ENCODE data around the gene SLC7A8. TPM values are rescaled to one million over a fixed set of nuclear protein-coding genes. Genes with fewer than 3 reads are reported as not detected.

Gene SLC7A8
- total RNA-seq, 1 experiment from 2014 or later, result not detected

DNA sequence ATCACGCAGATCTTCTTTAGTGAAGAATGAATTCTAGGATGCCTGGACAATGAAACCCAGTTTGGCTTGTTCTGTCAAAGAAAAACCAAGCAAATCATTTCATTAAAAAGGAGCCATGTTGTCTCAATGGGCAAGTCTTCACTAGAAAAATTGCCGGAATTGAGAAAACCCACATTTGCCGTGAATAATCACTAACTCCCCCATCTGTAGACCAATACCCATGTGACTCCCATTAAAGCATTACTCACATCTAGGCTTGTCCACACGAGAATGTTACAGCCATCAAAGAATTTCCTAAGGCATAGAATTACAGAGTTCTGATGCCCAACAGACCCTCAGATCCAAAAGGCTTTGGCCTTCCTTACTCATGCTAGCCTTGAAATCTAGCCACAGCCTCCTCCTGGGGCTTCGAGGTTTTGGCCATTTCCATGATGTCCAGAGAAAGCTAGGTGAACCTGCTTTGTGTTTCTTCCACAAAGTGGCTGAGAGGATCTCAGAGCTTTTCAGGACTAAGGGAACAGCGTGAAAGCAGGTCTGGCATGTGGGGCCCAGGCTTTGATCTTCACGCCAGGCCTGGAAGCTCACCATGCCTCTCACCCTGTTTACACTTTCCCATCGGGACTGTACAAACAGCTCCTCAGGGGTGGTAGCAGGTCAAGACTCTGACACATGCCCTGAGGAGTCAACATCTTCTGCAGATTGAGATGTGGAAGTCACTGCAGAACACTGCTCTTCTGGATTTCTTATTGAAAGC, 12.1 kb downstream of the SLC7A8 start:
- CTCF ChIA-PET, result interaction anchor here (1.4 kb wide), 1 partner anchor 51 kb away, joined by 3 read pairs; no protein-coding TSS in a partner anchor
- no peak overlapping the region for H3K27ac Mint-ChIP-seq (ENCODE audit: unreplicated experiment)
- intact Hi-C loops (cut with micrococcal nuclease; ENCODE audit: unreplicated experiment), result no loop called here

DNA sequence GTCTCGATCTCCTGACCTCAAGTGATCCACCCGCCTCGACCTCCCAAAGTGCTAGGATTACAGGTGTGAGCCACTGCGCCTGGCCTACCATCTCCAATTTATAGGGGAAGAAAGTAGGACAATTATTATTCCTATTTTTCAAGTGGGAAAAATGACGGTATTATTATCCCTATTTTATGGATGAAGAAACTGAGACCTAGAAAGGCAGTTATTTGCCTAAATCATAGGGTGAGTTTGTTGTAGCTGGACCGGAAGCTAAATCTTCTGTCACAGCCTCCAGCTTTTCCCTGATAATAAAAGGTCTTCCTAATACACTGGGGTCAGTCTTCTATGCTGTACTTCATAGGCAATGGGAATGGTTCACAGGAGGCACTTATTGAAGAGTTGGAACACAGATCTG, 13.8 kb downstream of the SLC7A8 start:
- intact Hi-C loops (cut with micrococcal nuclease; ENCODE audit: unreplicated experiment), result no loop called here
- Mint-ChIP-seq H3K4me1 (ENCODE audit: low read depth, unreplicated experiment) (no peaks in the 10 kb centered on the region), H3K9me3 (ENCODE audit: low read depth, unreplicated experiment) (no peaks in the 10 kb centered on the region), H3K27me3 (ENCODE audit: unreplicated experiment) (peaks cover 83% of the 10 kb centered on the region), H3K4me3 (ENCODE audit: low read depth, unreplicated experiment) (no peak overlapping the region), H3K36me3 (ENCODE audit: insufficient read depth, unreplicated experiment) (no peaks in the 10 kb centered on the region), H3K27ac (ENCODE audit: unreplicated experiment) (no peak overlapping the region)
- no TSS peak for BruUV-seq (replicated peaks)
- TF ChIP-seq, protein P1, sequence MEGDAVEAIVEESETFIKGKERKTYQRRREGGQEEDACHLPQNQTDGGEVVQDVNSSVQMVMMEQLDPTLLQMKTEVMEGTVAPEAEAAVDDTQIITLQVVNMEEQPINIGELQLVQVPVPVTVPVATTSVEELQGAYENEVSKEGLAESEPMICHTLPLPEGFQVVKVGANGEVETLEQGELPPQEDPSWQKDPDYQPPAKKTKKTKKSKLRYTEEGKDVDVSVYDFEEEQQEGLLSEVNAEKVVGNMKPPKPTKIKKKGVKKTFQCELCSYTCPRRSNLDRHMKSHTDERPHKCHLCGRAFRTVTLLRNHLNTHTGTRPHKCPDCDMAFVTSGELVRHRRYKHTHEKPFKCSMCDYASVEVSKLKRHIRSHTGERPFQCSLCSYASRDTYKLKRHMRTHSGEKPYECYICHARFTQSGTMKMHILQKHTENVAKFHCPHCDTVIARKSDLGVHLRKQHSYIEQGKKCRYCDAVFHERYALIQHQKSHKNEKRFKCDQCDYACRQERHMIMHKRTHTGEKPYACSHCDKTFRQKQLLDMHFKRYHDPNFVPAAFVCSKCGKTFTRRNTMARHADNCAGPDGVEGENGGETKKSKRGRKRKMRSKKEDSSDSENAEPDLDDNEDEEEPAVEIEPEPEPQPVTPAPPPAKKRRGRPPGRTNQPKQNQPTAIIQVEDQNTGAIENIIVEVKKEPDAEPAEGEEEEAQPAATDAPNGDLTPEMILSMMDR (IDR thresholded peaks at IDR 0.05; ENCODE audit: unreplicated experiment), result no peak
- DNase-seq, result no peak
- CTCF ChIA-PET, result interaction anchor here (0.5 kb wide), 1 partner anchor 41 kb away, joined by 4 read pairs; no protein-coding TSS in a partner anchor

More for the DNA sequence above, 12.1 kb downstream of the SLC7A8 start:
- Mint-ChIP-seq H3K27me3 (ENCODE audit: unreplicated experiment) (peaks cover 79% of the 10 kb centered on the region), H3K9me3 (ENCODE audit: low read depth, unreplicated experiment) (no peaks in the 10 kb centered on the region), H3K4me3 (ENCODE audit: low read depth, unreplicated experiment) (no peak overlapping the region), H3K36me3 (ENCODE audit: insufficient read depth, unreplicated experiment) (no peaks in the 10 kb centered on the region), H3K4me1 (ENCODE audit: low read depth, unreplicated experiment) (no peaks in the 10 kb centered on the region)
- BruUV-seq (replicated peaks), result no TSS peak
- no peak for DNase-seq
- TF ChIP-seq, protein P1 (IDR thresholded peaks at IDR 0.05; ENCODE audit: unreplicated experiment), result no peak

DNA sequence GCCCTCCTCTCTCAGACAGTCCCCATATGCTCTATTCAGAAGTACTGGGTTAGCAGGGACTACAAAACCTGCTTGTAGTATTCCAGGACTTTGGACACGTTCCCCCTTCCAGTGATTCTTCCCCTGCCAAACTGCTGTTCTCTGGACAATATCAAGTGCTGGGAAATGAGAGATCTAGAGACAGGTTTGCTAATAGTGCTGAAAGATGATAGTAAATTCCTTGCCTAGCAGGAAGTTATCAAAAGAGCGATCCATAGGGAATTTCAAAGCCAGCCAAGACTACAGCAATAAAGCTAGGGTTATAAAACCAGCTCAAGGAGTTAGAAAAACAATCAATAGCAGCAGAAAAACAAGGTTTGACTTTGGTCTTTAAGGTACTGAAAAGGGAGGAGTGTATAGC, 15.2 kb downstream of the SLC7A8 start:
- H3K27me3 Mint-ChIP-seq (ENCODE audit: unreplicated experiment), result peaks cover 69% of the 10 kb centered on the region
- H3K4me1 Mint-ChIP-seq (ENCODE audit: low read depth, unreplicated experiment), result no peaks in the 10 kb centered on the region
- BruUV-seq (replicated peaks), result no TSS peak
- no peak overlapping the region for H3K27ac Mint-ChIP-seq (ENCODE audit: unreplicated experiment)
- TF ChIP-seq, protein P1 (IDR thresholded peaks at IDR 0.05; ENCODE audit: unreplicated experiment), result no peak
- no peaks in the 10 kb centered on the region for H3K36me3 Mint-ChIP-seq (ENCODE audit: insufficient read depth, unreplicated experiment)
- CTCF ChIA-PET, result no interaction called here
- no peak overlapping the region for H3K4me3 Mint-ChIP-seq (ENCODE audit: low read depth, unreplicated experiment)
- H3K9me3 Mint-ChIP-seq (ENCODE audit: low read depth, unreplicated experiment), result no peaks in the 10 kb centered on the region
- no peak for DNase-seq
- intact Hi-C loops (cut with micrococcal nuclease; ENCODE audit: unreplicated experiment), result no loop called here

DNA sequence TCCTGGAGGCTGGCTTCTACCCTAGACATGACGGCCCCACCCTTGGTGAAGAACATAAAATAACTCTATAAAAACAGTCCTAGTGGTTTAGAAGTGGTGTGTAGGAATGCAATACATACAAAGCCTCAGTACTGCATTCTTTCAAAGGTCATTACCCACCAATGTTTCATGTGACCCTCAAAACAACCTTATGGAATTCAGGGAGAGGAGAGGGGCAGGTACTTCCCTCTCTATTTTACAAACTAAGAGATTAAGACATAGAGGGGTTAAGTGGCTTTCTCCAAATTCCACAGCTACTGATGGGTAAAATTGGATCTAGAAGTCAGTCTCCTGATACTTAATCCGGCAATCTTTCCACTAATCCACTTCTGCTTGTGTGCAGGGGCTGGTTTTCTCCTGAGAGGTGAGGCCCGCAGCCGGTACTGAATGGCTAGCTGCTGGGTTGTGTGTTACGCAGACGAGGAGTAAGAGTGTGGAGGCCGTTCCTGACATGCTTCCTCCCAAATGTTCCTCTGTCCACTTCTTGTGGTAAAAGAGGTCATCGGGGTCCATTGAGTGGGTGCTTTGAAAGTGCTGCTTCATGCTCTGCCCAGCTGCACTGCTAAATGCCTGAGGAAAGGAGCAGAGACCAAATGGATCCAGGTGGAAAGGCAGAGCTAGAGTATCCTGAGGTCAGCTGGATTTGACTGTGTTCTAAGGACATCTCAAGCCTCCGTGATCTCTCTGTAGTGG, 16.2 kb downstream of the SLC7A8 start:
- intact Hi-C loops (cut with micrococcal nuclease; ENCODE audit: unreplicated experiment), result no loop called here
- Mint-ChIP-seq H3K4me1 (ENCODE audit: low read depth, unreplicated experiment) (no peaks in the 10 kb centered on the region), H3K9me3 (ENCODE audit: low read depth, unreplicated experiment) (no peaks in the 10 kb centered on the region), H3K36me3 (ENCODE audit: insufficient read depth, unreplicated experiment) (no peaks in the 10 kb centered on the region), H3K27me3 (ENCODE audit: unreplicated experiment) (peaks cover 60% of the 10 kb centered on the region), H3K4me3 (ENCODE audit: low read depth, unreplicated experiment) (no peak overlapping the region), H3K27ac (ENCODE audit: unreplicated experiment) (no peak overlapping the region)
- no peak for DNase-seq
- BruUV-seq (replicated peaks), result no TSS peak
- CTCF ChIA-PET, result no interaction called here
- TF ChIP-seq, protein P1 (IDR thresholded peaks at IDR 0.05; ENCODE audit: unreplicated experiment), result no peak

All from Calu3 (cell line).